ENCODE results near the gene VWA5B2. TPM values are rescaled to one million over a fixed set of nuclear protein-coding genes. Genes with fewer than 3 reads are reported as not detected.
A peak's percentile ranks its signal among the peaks of the same experiment; 100 is the strongest.

VWA5B2 gene
- total and polyA plus RNA-seq, 9 of the 15 experiments (the other 6 are each of a cell fraction or from before 2014, with no cell fraction given) = 0.04 TPM; not detected in 8

GRCh38 chr3:184248454-184249411 lies 19.3 kb downstream of the VWA5B2 start, which contains the start of gene ALG3 (continued):
- TF ChIP-seq, protein P1, sequence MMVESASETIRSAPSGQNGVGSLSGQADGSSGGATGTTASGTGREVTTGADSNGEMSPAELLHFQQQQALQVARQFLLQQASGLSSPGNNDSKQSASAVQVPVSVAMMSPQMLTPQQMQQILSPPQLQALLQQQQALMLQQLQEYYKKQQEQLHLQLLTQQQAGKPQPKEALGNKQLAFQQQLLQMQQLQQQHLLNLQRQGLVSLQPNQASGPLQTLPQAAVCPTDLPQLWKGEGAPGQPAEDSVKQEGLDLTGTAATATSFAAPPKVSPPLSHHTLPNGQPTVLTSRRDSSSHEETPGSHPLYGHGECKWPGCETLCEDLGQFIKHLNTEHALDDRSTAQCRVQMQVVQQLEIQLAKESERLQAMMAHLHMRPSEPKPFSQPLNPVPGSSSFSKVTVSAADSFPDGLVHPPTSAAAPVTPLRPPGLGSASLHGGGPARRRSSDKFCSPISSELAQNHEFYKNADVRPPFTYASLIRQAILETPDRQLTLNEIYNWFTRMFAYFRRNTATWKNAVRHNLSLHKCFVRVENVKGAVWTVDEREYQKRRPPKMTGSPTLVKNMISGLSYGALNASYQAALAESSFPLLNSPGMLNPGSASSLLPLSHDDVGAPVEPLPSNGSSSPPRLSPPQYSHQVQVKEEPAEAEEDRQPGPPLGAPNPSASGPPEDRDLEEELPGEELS (CRISPR knock-in tag; IDR thresholded peaks at IDR 0.05; ENCODE audit: borderline replicate concordance) = no peak
- TF ChIP-seq CBX8 (IDR thresholded peaks at IDR 0.05; ENCODE audit: borderline replicate concordance, extremely low read depth, low read depth, low read length, poor library complexity, severe bottlenecking) (no peak), NFXL1 (CRISPR knock-in tag; IDR thresholded peaks at IDR 0.05) (no peak), TRIM25 (IDR thresholded peaks at IDR 0.05; ENCODE audit: borderline replicate concordance) (no peak), TCF7 (IDR thresholded peaks at IDR 0.05; ENCODE audit: borderline replicate concordance) (no peak), HMBOX1 (IDR thresholded peaks at IDR 0.05) (no peak), CCAR2 (IDR thresholded peaks at IDR 0.05; ENCODE audit: low read depth, low read length) (no peak), ZBTB11 (CRISPR knock-in tag; IDR thresholded peaks at IDR 0.05) (peak; percentile 97 to 99 (median 99)), NCOR1 (IDR thresholded peaks at IDR 0.05) (peak; percentile 50; the same call in 1 of the 2 replicates), ZBTB2 (IDR thresholded peaks at IDR 0.05) (no peak), SIX5 (IDR thresholded peaks at IDR 0.05; ENCODE audit: borderline replicate concordance in 1 of 2, insufficient read depth in 1 of 2, low read depth in 1 of 2, low read length in 2 of 2) (peak; percentile 43 to 48; a peak in 2 of 4 replicates), FOXJ2 (tag; IDR thresholded peaks at IDR 0.05) (no peak), ZNF165 (CRISPR knock-in tag; IDR thresholded peaks at IDR 0.05; ENCODE audit: borderline replicate concordance) (no peak)

Measured in K562 (cell line).